IMR-90 (cell line): ENCODE data around the gene SLC12A7. TPM values are rescaled to one million over a fixed set of nuclear protein-coding genes. Genes with fewer than 3 reads are reported as not detected.

Experiments
- ATAC-seq: fragments of 200-7000 bp; cut with Tn5 transposase; 2 replicates; pipeline ENCODE4 v1.9.1; 2020; ENCODE audit warnings: low read depth, mild to moderate bottlenecking, moderate library complexity
- BruUV-seq: library from RNA; stranded (reverse); fragments of 400-500 nt; replicated peaks from 2 replicates; lab custom pipeline; 2021; lab: Mats Ljungman, UMichigan
- CTCF ChIA-PET: fragments of 300-600 bp; formaldehyde crosslinking; extraction: SDS; loops from one replicate; lab custom pipeline; 2021; ENCODE audit warnings: antibody characterized with exemption; lab: Yijun Ruan, JAX
- POLR2A ChIA-PET: fragments of 300-600 bp; sonication (Branson Sonifier 250); formaldehyde crosslinking; loops from one replicate; lab custom pipeline; 2022; ENCODE audit warnings: antibody characterized with exemption; ENCODE audit not compliant: unreplicated experiment; lab: Charles Lee
- DNase-seq: peaks from one replicate; pipeline ENCODE4 v3.0.0; 2013
- H2AFZ ChIP-seq: replicated peaks from 2 replicates; pipeline ENCODE3; 2013; ENCODE audit warnings: low read length, mild to moderate bottlenecking; ENCODE audit not compliant: poor library complexity
- H2AK5ac ChIP-seq: 2 replicates; pipeline ENCODE4 v1.6.1; 2013; ENCODE audit warnings: low read depth, low read length, inconsistent platforms
- H2AK9ac ChIP-seq: replicated peaks from 2 replicates; pipeline ENCODE3; 2013; ENCODE audit warnings: mild to moderate bottlenecking, low read depth, low read length, moderate library complexity; ENCODE audit not compliant: poor library complexity
- H2BK120ac ChIP-seq: 2 replicates; pipeline ENCODE4 v1.6.1; 2013; ENCODE audit warnings: low read depth, low read length, inconsistent platforms
- H2BK15ac ChIP-seq: 3 replicates; pipeline ENCODE4 v1.6.1; 2013; ENCODE audit warnings: low read depth, low read length, inconsistent platforms
- H2BK20ac ChIP-seq: 2 replicates; pipeline ENCODE4 v1.6.1; 2013; ENCODE audit warnings: low read depth, mild to moderate bottlenecking, inconsistent platforms, low read length, moderate library complexity
- H2BK5ac ChIP-seq: 2 replicates; pipeline ENCODE4 v1.6.1; 2013; ENCODE audit warnings: mild to moderate bottlenecking, low read depth, low read length, inconsistent platforms; ENCODE audit not compliant: poor library complexity, severe bottlenecking
- H3K14ac ChIP-seq: replicated peaks from 2 replicates; pipeline ENCODE4 v1.6.1; 2013; ENCODE audit warnings: low read depth, low read length, inconsistent platforms
- H3K18ac ChIP-seq: 2 replicates; pipeline ENCODE4 v1.6.1; 2013; ENCODE audit warnings: low read depth, low read length, control low read depth
- H3K23ac ChIP-seq: 2 replicates; pipeline ENCODE4 v1.6.1; 2013; ENCODE audit warnings: low read depth, low read length, inconsistent platforms
- H3K27ac ChIP-seq: 2 replicates; pipeline ENCODE4 v1.5.1; 2013; ENCODE audit warnings: mild to moderate bottlenecking, control low read depth, low read length; ENCODE audit not compliant: insufficient read depth
- H3K27me3 ChIP-seq: 2 replicates; pipeline ENCODE4 v1.6.1; 2013; ENCODE audit warnings: low read length; ENCODE audit not compliant: control insufficient read depth, insufficient read depth
- H3K36me3 ChIP-seq: 2 replicates; pipeline ENCODE4 v1.6.1; 2013; ENCODE audit warnings: low read length, mixed read lengths; ENCODE audit not compliant: control insufficient read depth, insufficient read depth
- H3K4ac ChIP-seq: 2 replicates; pipeline ENCODE4 v1.6.1; 2013; ENCODE audit warnings: low read depth, low read length, inconsistent platforms
- H3K4me1 ChIP-seq: 2 replicates; pipeline ENCODE4 v1.6.1; 2013; ENCODE audit warnings: low read length, mixed read lengths; ENCODE audit not compliant: control insufficient read depth, insufficient read depth
- H3K4me2 ChIP-seq: 2 replicates; pipeline ENCODE4 v1.6.1; 2013; ENCODE audit warnings: low read depth, mild to moderate bottlenecking, control low read depth, low read length, moderate library complexity
- H3K4me3 ChIP-seq: 2 replicates; pipeline ENCODE4 v1.5.1; 2013; ENCODE audit warnings: low read depth, mild to moderate bottlenecking, control low read depth, low read length, moderate library complexity; ENCODE audit not compliant: insufficient read depth
- H3K56ac ChIP-seq: 2 replicates; pipeline ENCODE4 v1.6.1; 2013; ENCODE audit warnings: low read length, inconsistent platforms; ENCODE audit not compliant: insufficient read depth; ENCODE audit errors: extremely low read depth
- H3K79me1 ChIP-seq, 2 experiments: 2 replicates each; pipeline ENCODE4 v1.6.1; 2013; ENCODE audit warnings: low read length in 2 of 2, inconsistent platforms in 1 of 2, low read depth in 1 of 2
- H3K9ac ChIP-seq: 2 replicates; pipeline ENCODE4 v1.6.1; 2013; ENCODE audit warnings: low read depth, low read length, control low read depth
- H3K9me1 ChIP-seq: 2 replicates; pipeline ENCODE4 v1.6.1; 2013; ENCODE audit warnings: low read length, inconsistent platforms; ENCODE audit not compliant: insufficient read depth
- H3K9me3 ChIP-seq: 2 replicates; pipeline ENCODE4 v1.6.1; 2013; ENCODE audit warnings: low read length; ENCODE audit not compliant: control insufficient read depth, insufficient read depth
- H4K20me1 ChIP-seq: 2 replicates; pipeline ENCODE4 v1.6.1; 2013; ENCODE audit warnings: low read length, inconsistent platforms; ENCODE audit not compliant: insufficient read depth
- H4K5ac ChIP-seq: 2 replicates; pipeline ENCODE4 v1.6.1; 2013; ENCODE audit warnings: mild to moderate bottlenecking, low read depth, low read length, control low read depth
- H4K8ac ChIP-seq, 2 experiments: 2 replicates each; pipeline ENCODE4 v1.6.1; 2013; ENCODE audit warnings: low read depth in 2 of 2, low read length in 2 of 2, control low read depth in 1 of 2, inconsistent platforms in 1 of 2
- H4K91ac ChIP-seq: 2 replicates; pipeline ENCODE4 v1.6.1; 2013; ENCODE audit warnings: low read depth, low read length, inconsistent platforms; ENCODE audit not compliant: insufficient read depth
- MXI1 ChIP-seq: IDR thresholded peaks from 2 replicates; pipeline ENCODE4 v1.6.1; 2012; ENCODE audit warnings: low read depth, mild to moderate bottlenecking, low read length, moderate library complexity, borderline replicate concordance
- WGBS, 2 experiments: methylation state at CpG; one replicate each; pipeline versions ENCODE4 v1.1.5 to v1.1.7; 2013; ENCODE audit warnings: missing lambda C conversion rate in 2 of 2; ENCODE audit not compliant: insufficient read length in 1 of 2; ENCODE audit errors: extremely low coverage in 2 of 2; 5-methylcytosine and 5-hydroxymethylcytosine counted together
- dilution Hi-C: fragments of 300-500 bp; cut with HindIII; formaldehyde crosslinking; loops from one replicate; pipeline ENCODE4 v1.14.3; 2018; ENCODE audit warnings: low sequenced_read_pairs; ENCODE audit not compliant: unreplicated experiment
- in situ Hi-C: fragments of 300-500 bp; cut with MboI; formaldehyde crosslinking; loops from 3 replicates; pipeline ENCODE4 v1.14.3; 2019; ENCODE audit warnings: low sequenced_read_pairs, inconsistent platforms, mixed read lengths
- intact Hi-C: fragments of 100-400 bp; cut with micrococcal nuclease; formaldehyde crosslinking; loops from 2 replicates; pipeline ENCODE4 v1.10.0; 2022
- polyA plus RNA-seq, 3 experiments: library from polyadenylated mRNA; depleted of rRNA; stranded (reverse); fragments of >200 nt; gene quantifications; 2 replicates each; pipeline ENCODE4 v1.2.3, GENCODE V29; 2012; ENCODE audit warnings: low replicate concordance in 1 of 3
- total RNA-seq: library from RNA; depleted of rRNA; stranded (reverse); fragments of >200 nt; gene quantifications from 2 replicates; pipeline ENCODE4 v1.2.3, GENCODE V29; 2012

Gene SLC12A7
- total and polyA plus RNA-seq, 2 of the 4 experiments (the other 2 are of a cell fraction): 3.0 to 6.1 TPM

DNA sequence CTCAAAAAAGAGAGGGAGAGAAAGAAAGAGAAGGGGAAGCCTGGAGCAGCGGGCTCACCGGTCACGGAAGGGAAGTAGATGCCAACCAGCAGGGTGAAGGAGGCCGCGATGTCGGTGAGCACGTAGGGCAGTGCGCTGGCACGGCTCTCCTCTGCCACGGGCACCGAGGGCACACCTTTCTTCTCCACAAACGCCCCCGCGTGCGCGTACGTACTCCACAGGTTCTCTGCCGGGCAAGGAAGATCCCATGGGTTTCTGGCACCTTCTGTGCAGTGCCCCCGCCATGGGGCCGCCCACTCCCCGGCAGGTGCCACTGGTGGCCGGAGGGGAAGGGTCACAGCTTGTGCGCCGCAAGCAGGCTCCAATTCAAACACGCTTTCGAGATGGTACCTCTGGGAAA is 30.3 kb downstream of the SLC12A7 start:
- Histone ChIP-seq H4K5ac (no peak overlapping the region), H2BK120ac (no peak overlapping the region), H2AK9ac (no peak overlapping the region), H3K36me3 (peaks cover 22% of the 10 kb centered on the region; the same call in 1 of the 2 replicates), H3K9ac (no peak overlapping the region), H2BK20ac (no peak overlapping the region), H2AFZ (no peak overlapping the region), H4K8ac (no peak overlapping the region), H3K4ac (no peak overlapping the region), H3K23ac (no peak overlapping the region), H3K4me2 (no peak overlapping the region), H3K9me1 (no peaks in the 10 kb centered on the region), H3K4me3 (no peak overlapping the region), H4K20me1 (no peaks in the 10 kb centered on the region; the same call in 1 of the 2 replicates), H3K27ac (no peak overlapping the region), H2BK5ac (no peak overlapping the region), H3K79me1 (no peaks in the 10 kb centered on the region), H3K9me3 (no peaks in the 10 kb centered on the region), H2AK5ac (no peak overlapping the region), H4K91ac (no peak overlapping the region), H3K14ac (no peak overlapping the region), H3K18ac (no peak overlapping the region), H3K4me1 (no peaks in the 10 kb centered on the region), H3K27me3 (no peaks in the 10 kb centered on the region), H3K56ac (no peak overlapping the region), H2BK15ac (no peak overlapping the region)
- ChIA-PET POLR2A (no interaction called here), CTCF (no interaction called here)
- TF ChIP-seq MXI1: no peak
- intact Hi-C loops: no loop called here
- dilution Hi-C loops: no loop called here
- in situ Hi-C loops: no loop called here
- no peak for DNase-seq
- 94% methylated on average over 9 of the region's 26 CpGs; no CpG with 5 or more reads in 1 of the 2 experiments for WGBS, 2 experiments
- no TSS peak for BruUV-seq
- ATAC-seq: no peak
